Measurements from ENCODE around the gene MYOZ3.
A peak's percentile ranks its signal among the peaks of the same experiment; 100 is the strongest.

GRCh38 chr5:150672237-150672883, 11.3 kb downstream of the MYOZ3 start:
- TF ChIP-seq, protein P1, sequence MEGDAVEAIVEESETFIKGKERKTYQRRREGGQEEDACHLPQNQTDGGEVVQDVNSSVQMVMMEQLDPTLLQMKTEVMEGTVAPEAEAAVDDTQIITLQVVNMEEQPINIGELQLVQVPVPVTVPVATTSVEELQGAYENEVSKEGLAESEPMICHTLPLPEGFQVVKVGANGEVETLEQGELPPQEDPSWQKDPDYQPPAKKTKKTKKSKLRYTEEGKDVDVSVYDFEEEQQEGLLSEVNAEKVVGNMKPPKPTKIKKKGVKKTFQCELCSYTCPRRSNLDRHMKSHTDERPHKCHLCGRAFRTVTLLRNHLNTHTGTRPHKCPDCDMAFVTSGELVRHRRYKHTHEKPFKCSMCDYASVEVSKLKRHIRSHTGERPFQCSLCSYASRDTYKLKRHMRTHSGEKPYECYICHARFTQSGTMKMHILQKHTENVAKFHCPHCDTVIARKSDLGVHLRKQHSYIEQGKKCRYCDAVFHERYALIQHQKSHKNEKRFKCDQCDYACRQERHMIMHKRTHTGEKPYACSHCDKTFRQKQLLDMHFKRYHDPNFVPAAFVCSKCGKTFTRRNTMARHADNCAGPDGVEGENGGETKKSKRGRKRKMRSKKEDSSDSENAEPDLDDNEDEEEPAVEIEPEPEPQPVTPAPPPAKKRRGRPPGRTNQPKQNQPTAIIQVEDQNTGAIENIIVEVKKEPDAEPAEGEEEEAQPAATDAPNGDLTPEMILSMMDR (IDR thresholded peaks at IDR 0.05), result no peak
- TF ChIP-seq POLR2AphosphoS5 (IDR thresholded peaks at IDR 0.05; ENCODE audit: low read depth, low read length) (no peak), SIN3A (IDR thresholded peaks at IDR 0.05; ENCODE audit: borderline replicate concordance, insufficient read depth, low read depth, low read length) (0 out of 2 replicates have a peak, but pooled peaks have one; percentile 31)
- TF ChIP-seq, protein P2, sequence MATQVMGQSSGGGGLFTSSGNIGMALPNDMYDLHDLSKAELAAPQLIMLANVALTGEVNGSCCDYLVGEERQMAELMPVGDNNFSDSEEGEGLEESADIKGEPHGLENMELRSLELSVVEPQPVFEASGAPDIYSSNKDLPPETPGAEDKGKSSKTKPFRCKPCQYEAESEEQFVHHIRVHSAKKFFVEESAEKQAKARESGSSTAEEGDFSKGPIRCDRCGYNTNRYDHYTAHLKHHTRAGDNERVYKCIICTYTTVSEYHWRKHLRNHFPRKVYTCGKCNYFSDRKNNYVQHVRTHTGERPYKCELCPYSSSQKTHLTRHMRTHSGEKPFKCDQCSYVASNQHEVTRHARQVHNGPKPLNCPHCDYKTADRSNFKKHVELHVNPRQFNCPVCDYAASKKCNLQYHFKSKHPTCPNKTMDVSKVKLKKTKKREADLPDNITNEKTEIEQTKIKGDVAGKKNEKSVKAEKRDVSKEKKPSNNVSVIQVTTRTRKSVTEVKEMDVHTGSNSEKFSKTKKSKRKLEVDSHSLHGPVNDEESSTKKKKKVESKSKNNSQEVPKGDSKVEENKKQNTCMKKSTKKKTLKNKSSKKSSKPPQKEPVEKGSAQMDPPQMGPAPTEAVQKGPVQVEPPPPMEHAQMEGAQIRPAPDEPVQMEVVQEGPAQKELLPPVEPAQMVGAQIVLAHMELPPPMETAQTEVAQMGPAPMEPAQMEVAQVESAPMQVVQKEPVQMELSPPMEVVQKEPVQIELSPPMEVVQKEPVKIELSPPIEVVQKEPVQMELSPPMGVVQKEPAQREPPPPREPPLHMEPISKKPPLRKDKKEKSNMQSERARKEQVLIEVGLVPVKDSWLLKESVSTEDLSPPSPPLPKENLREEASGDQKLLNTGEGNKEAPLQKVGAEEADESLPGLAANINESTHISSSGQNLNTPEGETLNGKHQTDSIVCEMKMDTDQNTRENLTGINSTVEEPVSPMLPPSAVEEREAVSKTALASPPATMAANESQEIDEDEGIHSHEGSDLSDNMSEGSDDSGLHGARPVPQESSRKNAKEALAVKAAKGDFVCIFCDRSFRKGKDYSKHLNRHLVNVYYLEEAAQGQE (IDR thresholded peaks at IDR 0.05; ENCODE audit: insufficient read depth in 1 of 2, low read depth in 2 of 2, low read length in 1 of 2), result no peak
